Measurements from ENCODE around the gene ADAMTS14. TPM values are rescaled to one million over a fixed set of nuclear protein-coding genes. Genes with fewer than 3 reads are reported as not detected.

ADAMTS14 gene
- total RNA-seq, 1 donor from 2014 or later: 4.1 TPM

- Mint-ChIP-seq H3K27me3 (ENCODE audit: low read depth) (no peaks in the 10 kb centered on the region), H3K36me3 (no peaks in the 10 kb centered on the region), H3K27ac (no peak overlapping the region), H3K9me3 (no peaks in the 10 kb centered on the region), H3K4me3 (no peak overlapping the region), H3K4me1 (no peaks in the 10 kb centered on the region)
- DNase-seq (ENCODE audit: low spot score in 2 of 2, unreplicated experiment in 2 of 2): no peak
- no peak for TF ChIP-seq CTCF (IDR thresholded peaks at IDR 0.05; ENCODE audit: unreplicated experiment)
These were observed 54.7 kb downstream of the ADAMTS14 start for GRCh38 chr10:70726909-70727495.

- H3K27me3 Mint-ChIP-seq (ENCODE audit: low read depth): no peaks in the 10 kb centered on the region
- H3K9me3 Mint-ChIP-seq: no peaks in the 10 kb centered on the region
- no peak overlapping the region for H3K4me3 Mint-ChIP-seq
- H3K36me3 Mint-ChIP-seq: no peaks in the 10 kb centered on the region
- TF ChIP-seq CTCF (IDR thresholded peaks at IDR 0.05; ENCODE audit: unreplicated experiment): no peak
- H3K27ac Mint-ChIP-seq: no peak overlapping the region
- DNase-seq (ENCODE audit: low spot score in 2 of 2, unreplicated experiment in 2 of 2): no peak
- no peaks in the 10 kb centered on the region for H3K4me1 Mint-ChIP-seq
These were observed 56.0 kb downstream of the ADAMTS14 start for GRCh38 chr10:70728328-70728727.

GRCh38 chr10:70729763-70730357 lies 57.6 kb downstream of the ADAMTS14 start:
- DNase-seq (ENCODE audit: low spot score in 2 of 2, unreplicated experiment in 2 of 2): no peak
- no peak for TF ChIP-seq CTCF (IDR thresholded peaks at IDR 0.05; ENCODE audit: unreplicated experiment)
- H3K4me1 Mint-ChIP-seq: no peaks in the 10 kb centered on the region
- H3K36me3 Mint-ChIP-seq: no peaks in the 10 kb centered on the region
- H3K27me3 Mint-ChIP-seq (ENCODE audit: low read depth): no peaks in the 10 kb centered on the region
- H3K9me3 Mint-ChIP-seq: no peaks in the 10 kb centered on the region
- H3K4me3 Mint-ChIP-seq: no peak overlapping the region
- no peak overlapping the region for H3K27ac Mint-ChIP-seq

- H3K36me3 Mint-ChIP-seq: no peaks in the 10 kb centered on the region
- H3K4me1 Mint-ChIP-seq: no peaks in the 10 kb centered on the region
- H3K27me3 Mint-ChIP-seq (ENCODE audit: low read depth): no peaks in the 10 kb centered on the region
- no peak for TF ChIP-seq CTCF (IDR thresholded peaks at IDR 0.05; ENCODE audit: unreplicated experiment)
- H3K9me3 Mint-ChIP-seq: no peaks in the 10 kb centered on the region
- no peak overlapping the region for H3K27ac Mint-ChIP-seq
- H3K4me3 Mint-ChIP-seq: no peak overlapping the region
- DNase-seq (ENCODE audit: low spot score in 2 of 2, unreplicated experiment in 2 of 2): no peak
These were observed 58.6 kb downstream of the ADAMTS14 start for GRCh38 chr10:70730955-70731354.

- no peak overlapping the region for H3K4me3 Mint-ChIP-seq
- no peak for TF ChIP-seq CTCF (IDR thresholded peaks at IDR 0.05; ENCODE audit: unreplicated experiment)
- no peaks in the 10 kb centered on the region for H3K4me1 Mint-ChIP-seq
- H3K9me3 Mint-ChIP-seq: no peaks in the 10 kb centered on the region
- no peaks in the 10 kb centered on the region for H3K36me3 Mint-ChIP-seq
- DNase-seq (ENCODE audit: low spot score in 2 of 2, unreplicated experiment in 2 of 2): no peak
- no peaks in the 10 kb centered on the region for H3K27me3 Mint-ChIP-seq (ENCODE audit: low read depth)
- no peak overlapping the region for H3K27ac Mint-ChIP-seq
These were observed 60.3 kb downstream of the ADAMTS14 start for GRCh38 chr10:70732569-70732968.
